Ectodermal cell (in vitro differentiated cells): ENCODE data around the gene FBXL2. TPM values are rescaled to one million over a fixed set of nuclear protein-coding genes. Genes with fewer than 3 reads are reported as not detected.

ENCODE experiments used
- H3K27ac ChIP-seq: 2 replicates; pipeline ENCODE4 v1.7.0; 2013; ENCODE audit warnings: mild to moderate bottlenecking, low read depth, low read length; ENCODE audit not compliant: insufficient read depth, poor library complexity, severe bottlenecking
- H3K27me3 ChIP-seq: 2 replicates; pipeline ENCODE4 v1.7.0; 2013; ENCODE audit warnings: mild to moderate bottlenecking, low read length; ENCODE audit not compliant: insufficient read depth, control insufficient read depth, poor library complexity, severe bottlenecking
- H3K36me3 ChIP-seq: one replicate; pipeline ENCODE4 v1.7.0; 2013; ENCODE audit warnings: low read length; ENCODE audit not compliant: control insufficient read depth, insufficient read depth
- H3K4me1 ChIP-seq: one replicate; pipeline ENCODE4 v1.7.0; 2013; ENCODE audit warnings: low read length; ENCODE audit not compliant: control insufficient read depth, insufficient read depth
- H3K4me3 ChIP-seq: 2 replicates; pipeline ENCODE4 v1.7.0; 2013; ENCODE audit warnings: low read depth, low read length, control low read depth; ENCODE audit not compliant: insufficient read depth
- H3K9me3 ChIP-seq: 2 replicates; pipeline ENCODE4 v1.7.0; 2013; ENCODE audit warnings: mild to moderate bottlenecking, low read length, moderate library complexity; ENCODE audit not compliant: control insufficient read depth
- WGBS, 2 experiments: methylation state at CpG; one replicate each; pipeline ENCODE4 v1.1.7; 2013; ENCODE audit warnings: missing lambda C conversion rate in 2 of 2; 5-methylcytosine and 5-hydroxymethylcytosine counted together
- polyA plus RNA-seq, 4 experiments: library from polyadenylated mRNA; stranded (reverse); fragments of 50-300 nt; gene quantifications; one replicate each; pipeline ENCODE4 v1.2.3, GENCODE V29; 2013

Gene FBXL2
- polyA plus RNA-seq (2013, experiment 1 of 4), result 11.8 TPM
- polyA plus RNA-seq (2013, experiment 2 of 4), result 11.2 TPM
- 15.3 TPM for polyA plus RNA-seq (2013, experiment 3 of 4)
- polyA plus RNA-seq (2013, experiment 4 of 4), result 13.2 TPM

- no peaks in the 10 kb centered on the region for H3K27me3 ChIP-seq
- 1% methylated on average over 62 to 63 of the region's 63 CpGs for WGBS, 2 experiments
Measured at GRCh38 chr3:33277193-33277882, at the start of gene FBXL2. Gene FBXL2 (plus strand): TSS chr3:33277442. CDS start chr3:33277513, 71 bp downstream.

GRCh38 chr3:33229066-33229465, 48.2 kb upstream of the FBXL2 start:
- H3K4me3 ChIP-seq, result no peak overlapping the region
- whole genome bisulfite sequencing, 2 experiments, result 95 to 98% methylated on average over 3 of the region's 3 CpGs
- H3K27me3 ChIP-seq, result no peaks in the 10 kb centered on the region
- no peaks in the 10 kb centered on the region for H3K9me3 ChIP-seq
- no peak overlapping the region for H3K27ac ChIP-seq
- H3K36me3 ChIP-seq, result no peaks in the 10 kb centered on the region
- H3K4me1 ChIP-seq, result no peaks in the 10 kb centered on the region

More at GRCh38 chr3:33277193-33277882, at the start of gene FBXL2:
- no peaks in the 10 kb centered on the region for H3K36me3 ChIP-seq
- no peaks in the 10 kb centered on the region for H3K4me1 ChIP-seq
- no peaks in the 10 kb centered on the region for H3K9me3 ChIP-seq
- no peak within 1 kb of the TSS for H3K27ac ChIP-seq
- peak within 1 kb of the TSS; percentile 59 for H3K4me3 ChIP-seq

- Histone ChIP-seq H3K27ac (no peak overlapping the region), H3K36me3 (no peaks in the 10 kb centered on the region), H3K4me3 (no peak overlapping the region), H3K9me3 (no peaks in the 10 kb centered on the region), H3K4me1 (no peaks in the 10 kb centered on the region), H3K27me3 (no peaks in the 10 kb centered on the region)
- WGBS, 2 experiments, result 72 to 74% methylated on average over 5 of the region's 5 CpGs
Measured at GRCh38 chr3:33229947-33230346, 47.3 kb upstream of the FBXL2 start.

- Histone ChIP-seq H3K9me3 (no peaks in the 10 kb centered on the region), H3K4me1 (no peaks in the 10 kb centered on the region), H3K4me3 (no peak overlapping the region), H3K27ac (no peak overlapping the region), H3K27me3 (no peaks in the 10 kb centered on the region), H3K36me3 (no peaks in the 10 kb centered on the region)
- 75% methylated on average over 5 of the region's 5 CpGs for WGBS, 2 experiments
Measured at GRCh38 chr3:33231756-33232465, 45.3 kb upstream of the FBXL2 start.

GRCh38 chr3:33233884-33234283, 43.4 kb upstream of the FBXL2 start:
- 88 to 91% methylated on average over 1 of the region's 1 CpG for WGBS, 2 experiments

GRCh38 chr3:33236005-33236404, 41.2 kb upstream of the FBXL2 start:
- no peaks in the 10 kb centered on the region for H3K27me3 ChIP-seq
- H3K4me3 ChIP-seq, result no peak overlapping the region
- no peaks in the 10 kb centered on the region for H3K36me3 ChIP-seq
- no peaks in the 10 kb centered on the region for H3K9me3 ChIP-seq
- H3K4me1 ChIP-seq, result no peaks in the 10 kb centered on the region
- H3K27ac ChIP-seq, result no peak overlapping the region
- 89% methylated on average over 2 of the region's 2 CpGs for WGBS, 2 experiments

More at GRCh38 chr3:33233884-33234283, 43.4 kb upstream of the FBXL2 start:
- Histone ChIP-seq H3K9me3 (no peaks in the 10 kb centered on the region), H3K27me3 (no peaks in the 10 kb centered on the region), H3K4me1 (no peaks in the 10 kb centered on the region), H3K36me3 (no peaks in the 10 kb centered on the region), H3K4me3 (no peak overlapping the region), H3K27ac (no peak overlapping the region)

- Histone ChIP-seq H3K27ac (no peak overlapping the region), H3K4me3 (no peak overlapping the region), H3K9me3 (no peaks in the 10 kb centered on the region), H3K27me3 (no peaks in the 10 kb centered on the region), H3K36me3 (no peaks in the 10 kb centered on the region), H3K4me1 (no peaks in the 10 kb centered on the region)
- WGBS, 2 experiments, result 97 to 98% methylated on average over 4 of the region's 4 CpGs
Measured at GRCh38 chr3:33237439-33237838, 39.8 kb upstream of the FBXL2 start.

- 100% methylated on average over 1 of the region's 1 CpG for WGBS, 2 experiments
- no peak overlapping the region for H3K27ac ChIP-seq
- no peaks in the 10 kb centered on the region for H3K36me3 ChIP-seq
- no peaks in the 10 kb centered on the region for H3K4me1 ChIP-seq
- no peaks in the 10 kb centered on the region for H3K27me3 ChIP-seq
- H3K9me3 ChIP-seq, result no peaks in the 10 kb centered on the region
- no peak overlapping the region for H3K4me3 ChIP-seq
Measured at GRCh38 chr3:33238923-33239322, 38.3 kb upstream of the FBXL2 start.

GRCh38 chr3:33240261-33240660, 37.0 kb upstream of the FBXL2 start:
- WGBS, 2 experiments, result 83 to 100% methylated on average over 1 of the region's 1 CpG
- Histone ChIP-seq H3K27ac (no peak overlapping the region), H3K27me3 (no peaks in the 10 kb centered on the region), H3K36me3 (no peaks in the 10 kb centered on the region), H3K4me1 (no peaks in the 10 kb centered on the region), H3K4me3 (no peak overlapping the region), H3K9me3 (no peaks in the 10 kb centered on the region)

- Histone ChIP-seq H3K4me3 (no peak overlapping the region), H3K9me3 (no peaks in the 10 kb centered on the region), H3K36me3 (no peaks in the 10 kb centered on the region), H3K4me1 (no peaks in the 10 kb centered on the region), H3K27ac (no peak overlapping the region), H3K27me3 (no peaks in the 10 kb centered on the region)
Measured at GRCh38 chr3:33246786-33247185, 30.5 kb upstream of the FBXL2 start.
